B cell (primary cell): ENCODE measurements around the gene GPR89A.
"Not testable (repeated sequence)": the region's sequence is repeated elsewhere in the genome, so short reads cannot be mapped to it uniquely, and the experiment has no call there.

ENCODE experiments used
- EZH2 ChIP-seq: IDR thresholded peaks from 2 replicates; pipeline ENCODE4 v1.6.1; 2012; ENCODE audit warnings: borderline replicate concordance, low read depth, mild to moderate bottlenecking, moderate library complexity, low read length; ENCODE audit not compliant: insufficient read depth, poor library complexity, severe bottlenecking
- TF ChIP-seq, protein P1 (sequence below): fragments of 200-600 bp; IDR thresholded peaks from one replicate; pipeline ENCODE4 v1.8.0; 2022; ENCODE audit warnings: antibody characterized with exemption, mild to moderate bottlenecking

DNA sequence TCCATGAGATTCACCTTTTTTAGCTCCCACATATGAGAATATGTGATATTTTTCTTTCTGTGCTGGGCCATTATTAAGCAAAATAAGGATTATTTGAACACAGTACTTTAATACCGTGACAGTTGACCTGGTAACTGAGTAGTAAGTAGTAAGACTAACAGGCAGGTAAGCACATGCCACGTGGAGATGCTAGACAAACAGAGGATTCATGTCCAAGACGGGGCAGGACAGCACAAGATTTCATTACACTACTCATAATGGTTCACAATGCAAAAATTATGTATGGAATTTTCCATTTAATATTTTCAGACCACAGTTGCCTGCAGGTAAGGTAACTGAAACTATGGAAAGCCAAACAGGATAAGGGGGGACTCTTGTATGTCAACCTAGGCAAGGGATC, 77.1 kb downstream of the GPR89A start:
- TF ChIP-seq EZH2, result not testable (repeated sequence)
- TF ChIP-seq, protein P1, sequence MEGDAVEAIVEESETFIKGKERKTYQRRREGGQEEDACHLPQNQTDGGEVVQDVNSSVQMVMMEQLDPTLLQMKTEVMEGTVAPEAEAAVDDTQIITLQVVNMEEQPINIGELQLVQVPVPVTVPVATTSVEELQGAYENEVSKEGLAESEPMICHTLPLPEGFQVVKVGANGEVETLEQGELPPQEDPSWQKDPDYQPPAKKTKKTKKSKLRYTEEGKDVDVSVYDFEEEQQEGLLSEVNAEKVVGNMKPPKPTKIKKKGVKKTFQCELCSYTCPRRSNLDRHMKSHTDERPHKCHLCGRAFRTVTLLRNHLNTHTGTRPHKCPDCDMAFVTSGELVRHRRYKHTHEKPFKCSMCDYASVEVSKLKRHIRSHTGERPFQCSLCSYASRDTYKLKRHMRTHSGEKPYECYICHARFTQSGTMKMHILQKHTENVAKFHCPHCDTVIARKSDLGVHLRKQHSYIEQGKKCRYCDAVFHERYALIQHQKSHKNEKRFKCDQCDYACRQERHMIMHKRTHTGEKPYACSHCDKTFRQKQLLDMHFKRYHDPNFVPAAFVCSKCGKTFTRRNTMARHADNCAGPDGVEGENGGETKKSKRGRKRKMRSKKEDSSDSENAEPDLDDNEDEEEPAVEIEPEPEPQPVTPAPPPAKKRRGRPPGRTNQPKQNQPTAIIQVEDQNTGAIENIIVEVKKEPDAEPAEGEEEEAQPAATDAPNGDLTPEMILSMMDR, result not testable (repeated sequence)
